H9 (cell line): Measurements from ENCODE around the gene THY1. TPM values are rescaled to one million over a fixed set of nuclear protein-coding genes. Genes with fewer than 3 reads are reported as not detected.

ENCODE experiments used
- DNase-seq: peaks from one replicate; pipeline ENCODE4 v3.0.0-alpha.2; 2017
- H2AFZ ChIP-seq: one replicate; pipeline ENCODE4 v1.6.1; 2013; ENCODE audit warnings: mild to moderate bottlenecking, low read length, control low read depth, moderate library complexity
- H2AK5ac ChIP-seq: 2 replicates; pipeline ENCODE4 v1.6.1; 2013; ENCODE audit warnings: low read length, control low read depth, mixed read lengths; ENCODE audit not compliant: insufficient read length
- H2BK120ac ChIP-seq: one replicate; pipeline ENCODE4 v1.6.1; 2013; ENCODE audit warnings: low read depth, mild to moderate bottlenecking, low read length, control low read depth, inconsistent platforms; ENCODE audit not compliant: poor library complexity, severe bottlenecking
- H2BK12ac ChIP-seq: 2 replicates; pipeline ENCODE4 v1.6.1; 2013; ENCODE audit warnings: low read length, control low read depth, mixed read lengths, low read depth; ENCODE audit not compliant: insufficient read length
- H2BK15ac ChIP-seq: 2 replicates; pipeline ENCODE4 v1.6.1; 2013; ENCODE audit warnings: low read depth, low read length, control low read depth
- H2BK20ac ChIP-seq: one replicate; pipeline ENCODE4 v1.6.1; 2013; ENCODE audit warnings: low read depth, mild to moderate bottlenecking, low read length, control low read depth, inconsistent platforms; ENCODE audit not compliant: poor library complexity, severe bottlenecking
- H2BK5ac ChIP-seq: 2 replicates; pipeline ENCODE4 v1.6.1; 2013; ENCODE audit warnings: low read length, control low read depth, mixed read lengths; ENCODE audit not compliant: insufficient read length
- H3K14ac ChIP-seq: 2 replicates; pipeline ENCODE4 v1.6.1; 2013; ENCODE audit warnings: low read length, control low read depth; ENCODE audit not compliant: insufficient read depth
- H3K18ac ChIP-seq: 2 replicates; pipeline ENCODE4 v1.6.1; 2013; ENCODE audit warnings: low read depth, mild to moderate bottlenecking, mixed read lengths, low read length, control low read depth; ENCODE audit not compliant: insufficient read length
- H3K23ac ChIP-seq: 2 replicates; pipeline ENCODE4 v1.6.1; 2013; ENCODE audit warnings: low read length, control low read depth, mixed read lengths, low read depth; ENCODE audit not compliant: insufficient read length
- H3K23me2 ChIP-seq: 2 replicates; pipeline ENCODE4 v1.6.1; 2013; ENCODE audit warnings: low read depth, mild to moderate bottlenecking, mixed read lengths, low read length, control low read depth; ENCODE audit not compliant: insufficient read length, poor library complexity, severe bottlenecking
- H3K27ac ChIP-seq: 2 replicates; pipeline ENCODE4 v1.5.1; 2013; ENCODE audit warnings: low read length, control low read depth, mixed read lengths, low read depth; ENCODE audit not compliant: insufficient read length
- H3K27me3 ChIP-seq: 2 replicates; pipeline ENCODE4 v1.6.1; 2013; ENCODE audit warnings: low read length, control low read depth, inconsistent platforms; ENCODE audit not compliant: insufficient read depth
- H3K4ac ChIP-seq: 2 replicates; pipeline ENCODE4 v1.6.1; 2013; ENCODE audit warnings: low read depth, mild to moderate bottlenecking, control low read depth, inconsistent platforms, low read length, moderate library complexity
- H3K4me1 ChIP-seq: 2 replicates; pipeline ENCODE4 v1.6.1; 2013; ENCODE audit warnings: low read length, control low read depth, inconsistent platforms; ENCODE audit not compliant: insufficient read depth
- H3K4me2 ChIP-seq: 2 replicates; pipeline ENCODE4 v1.6.1; 2013; ENCODE audit warnings: low read length, control low read depth, mixed read lengths; ENCODE audit not compliant: insufficient read length, insufficient read depth
- H3K56ac ChIP-seq: 2 replicates; pipeline ENCODE4 v1.6.1; 2013; ENCODE audit warnings: low read depth, mild to moderate bottlenecking, mixed read lengths, low read length, control low read depth; ENCODE audit not compliant: insufficient read length
- H3K79me1 ChIP-seq: 2 replicates; pipeline ENCODE4 v1.6.1; 2013; ENCODE audit warnings: low read depth, mild to moderate bottlenecking, moderate library complexity, low read length, control low read depth, inconsistent platforms; ENCODE audit not compliant: insufficient read depth, poor library complexity, severe bottlenecking
- H3K79me2 ChIP-seq: 2 replicates; pipeline ENCODE4 v1.6.1; 2013; ENCODE audit warnings: low read length, control low read depth, inconsistent platforms; ENCODE audit not compliant: insufficient read depth
- H3K9ac ChIP-seq: 2 replicates; pipeline ENCODE4 v1.6.1; 2013; ENCODE audit warnings: low read length, control low read depth, mixed read lengths; ENCODE audit not compliant: insufficient read length; ENCODE audit errors: extremely low read depth
- H3K9me3 ChIP-seq: one replicate; pipeline ENCODE4 v1.6.1; 2013; ENCODE audit warnings: low read depth, low read length, inconsistent platforms; ENCODE audit not compliant: control insufficient read depth
- H3T11ph ChIP-seq: one replicate; pipeline ENCODE4 v1.6.1; 2013; ENCODE audit warnings: mild to moderate bottlenecking, low read length, control low read depth, inconsistent platforms
- H4K20me1 ChIP-seq: one replicate; pipeline ENCODE4 v1.6.1; 2013; ENCODE audit not compliant: control insufficient read depth, insufficient read length, insufficient read depth
- H4K5ac ChIP-seq: 2 replicates; pipeline ENCODE4 v1.6.1; 2013; ENCODE audit warnings: low read depth, mild to moderate bottlenecking, mixed read lengths, low read length, control low read depth; ENCODE audit not compliant: insufficient read length
- H4K8ac ChIP-seq: replicated peaks from 2 replicates; pipeline ENCODE4 v1.6.1; 2013; ENCODE audit warnings: low read length, control low read depth, mixed read lengths, low read depth; ENCODE audit not compliant: insufficient read length
- H4K91ac ChIP-seq: 2 replicates; pipeline ENCODE4 v1.6.1; 2013; ENCODE audit warnings: low read depth, mild to moderate bottlenecking, moderate library complexity, mixed read lengths, low read length, control low read depth; ENCODE audit not compliant: insufficient read length
- H3K27ac Mint-ChIP-seq, 3 experiments: 2 replicates in 2 of 3; 3 replicates in 1 of 3; pipeline ENCODE4 v1.8.0; 2020 to 2021; ENCODE audit warnings: mixed read lengths in 3 of 3, mild to moderate bottlenecking in 1 of 3, moderate library complexity in 1 of 3
- H3K27me3 Mint-ChIP-seq: 2 replicates; pipeline ENCODE4 v1.8.0; 2021; ENCODE audit warnings: low read depth, mild to moderate bottlenecking, moderate library complexity, mixed read lengths
- H3K36me3 Mint-ChIP-seq, 3 experiments: 2 replicates in 2 of 3; 3 replicates in 1 of 3; pipeline ENCODE4 v1.8.0; 2020 to 2021; ENCODE audit warnings: low read depth in 3 of 3, mixed read lengths in 3 of 3; ENCODE audit not compliant: insufficient read depth in 1 of 3
- H3K4me1 Mint-ChIP-seq, 2 experiments: 2 replicates each; pipeline ENCODE4 v1.8.0; 2020; ENCODE audit warnings: mixed read lengths in 2 of 2
- H3K4me3 Mint-ChIP-seq, 2 experiments: 2 replicates in 1 of 2; 3 replicates in 1 of 2; pipeline ENCODE4 v1.8.0; 2020 to 2021; ENCODE audit warnings: mild to moderate bottlenecking in 2 of 2, mixed read lengths in 2 of 2, moderate library complexity in 1 of 2
- H3K9me3 Mint-ChIP-seq, 2 experiments: 2 replicates in 1 of 2; 3 replicates in 1 of 2; pipeline ENCODE4 v1.8.0; 2020; ENCODE audit warnings: mild to moderate bottlenecking in 2 of 2, mixed read lengths in 2 of 2, moderate library complexity in 1 of 2
- CTCF ChIP-seq: fragments of 200-600 bp; sonication (generic); conservative IDR thresholded peaks from 3 replicates; pipeline ENCODE4 v1.8.0; 2021; ENCODE audit warnings: antibody characterized with exemption, mild to moderate bottlenecking
- WGBS: extraction: QIAGEN DNeasy Blood & Tissue Kit; methylation state at CpG from one replicate; pipeline ENCODE4 v1.1.7; 2013; ENCODE audit warnings: missing lambda C conversion rate, low lambda C conversion rate, mixed read lengths; ENCODE audit not compliant: insufficient read length; ENCODE audit errors: extremely low coverage; 5-methylcytosine and 5-hydroxymethylcytosine counted together
- total RNA-seq: library from RNA; stranded (reverse); gene quantifications from 2 replicates; pipeline ENCODE4 v1.2.1, GENCODE V29; 2021

The THY1 gene
- total RNA-seq, 1 experiment from 2014 or later: 176 TPM

- H4K91ac ChIP-seq: no peak overlapping the region
- no peak overlapping the region for H3T11ph ChIP-seq
- no peak overlapping the region for H3K14ac ChIP-seq
- no peak overlapping the region for H2AK5ac ChIP-seq
- no peak overlapping the region for H3K23ac ChIP-seq
- H2BK5ac ChIP-seq: no peak overlapping the region
- no peaks in the 10 kb centered on the region for H4K20me1 ChIP-seq
- Mint-ChIP-seq H3K36me3 (no peaks in the 10 kb centered on the region), H3K27ac (no peak overlapping the region), H3K4me3 (no peak overlapping the region), H3K27me3 (peaks cover 15% of the 10 kb centered on the region), H3K9me3 (no peaks in the 10 kb centered on the region; a peak in 1 of 5 replicates), H3K4me1 (peaks cover 30 to 37% of the 10 kb centered on the region in 2 experiments)
- no peak overlapping the region for H2BK20ac ChIP-seq
- H3K9ac ChIP-seq: no peak overlapping the region
- no CpG with 5 or more reads among the region's 9 CpGs for WGBS
- no peak overlapping the region for H3K27ac ChIP-seq
- H3K27me3 ChIP-seq: peaks cover 3% of the 10 kb centered on the region; the same call in 1 of the 2 replicates
- no peak overlapping the region for H2BK12ac ChIP-seq
- H2AFZ ChIP-seq: no peak overlapping the region
- H3K23me2 ChIP-seq: peaks cover 15% of the 10 kb centered on the region
- no peaks in the 10 kb centered on the region for H3K9me3 ChIP-seq
- no peak overlapping the region for H4K5ac ChIP-seq
- H3K4me2 ChIP-seq: peak overlapping the region; percentile 79
- H3K4ac ChIP-seq: no peak overlapping the region; the same call in 1 of the 2 replicates
- no peak overlapping the region for H3K56ac ChIP-seq
- no peak overlapping the region for H2BK15ac ChIP-seq
- peaks cover 3% of the 10 kb centered on the region; the same call in 1 of the 2 replicates for H3K4me1 ChIP-seq
- H3K79me1 ChIP-seq: no peaks in the 10 kb centered on the region
- TF ChIP-seq CTCF: no peak
- H3K18ac ChIP-seq: no peak overlapping the region
- no peaks in the 10 kb centered on the region for H3K79me2 ChIP-seq
- no peak for DNase-seq
- H4K8ac ChIP-seq: no peak overlapping the region
- no peak overlapping the region for H2BK120ac ChIP-seq
These were observed 40.9 kb downstream of the THY1 start for GRCh38 chr11:119382101-119382500.
